Measurements from ENCODE around the gene TEDDM1. TPM values are rescaled to one million over a fixed set of nuclear protein-coding genes. Genes with fewer than 3 reads are reported as not detected.
"Not testable (repeated sequence)": the region's sequence is repeated elsewhere in the genome, so short reads cannot be mapped to it uniquely, and the experiment has no call there.

The TEDDM1 gene
- total RNA-seq, 1 donor from 2014 or later, result not detected

GRCh38 chr1:182381962-182382819 lies 18.3 kb downstream of the TEDDM1 start:
- DNase-seq (ENCODE audit: low read depth, low spot score), result no peak

GRCh38 chr1:182380199-182380598 lies 20.3 kb downstream of the TEDDM1 start:
- no peak for DNase-seq (ENCODE audit: low read depth, low spot score)

- DNase-seq (ENCODE audit: low read depth, low spot score), result not testable (repeated sequence)
Observed at GRCh38 chr1:182379781-182380180, 20.7 kb downstream of the TEDDM1 start.

GRCh38 chr1:182376936-182377574 lies 23.4 kb downstream of the TEDDM1 start:
- DNase-seq (ENCODE audit: low read depth, low spot score), result no peak

GRCh38 chr1:182374101-182374834 lies 26.2 kb downstream of the TEDDM1 start:
- no peak for DNase-seq (ENCODE audit: low read depth, low spot score)

GRCh38 chr1:182370532-182370931 lies 29.9 kb downstream of the TEDDM1 start:
- DNase-seq (ENCODE audit: low read depth, low spot score), result no peak

- no peak for DNase-seq (ENCODE audit: low read depth, low spot score)
Observed at GRCh38 chr1:182368903-182369302, 31.6 kb downstream of the TEDDM1 start.

GRCh38 chr1:182368358-182368757 lies 32.1 kb downstream of the TEDDM1 start:
- DNase-seq (ENCODE audit: low read depth, low spot score), result no peak

GRCh38 chr1:182367926-182368325 lies 32.5 kb downstream of the TEDDM1 start:
- DNase-seq (ENCODE audit: low read depth, low spot score), result no peak

GRCh38 chr1:182366596-182366995 lies 33.9 kb downstream of the TEDDM1 start:
- DNase-seq (ENCODE audit: low read depth, low spot score), result no peak

- DNase-seq (ENCODE audit: low read depth, low spot score), result no peak
Observed at GRCh38 chr1:182359645-182360044, 40.8 kb downstream of the TEDDM1 start.

GRCh38 chr1:182357913-182358312 lies 42.6 kb downstream of the TEDDM1 start:
- no peak for DNase-seq (ENCODE audit: low read depth, low spot score)

GRCh38 chr1:182357171-182357570 lies 43.3 kb downstream of the TEDDM1 start:
- no peak for DNase-seq (ENCODE audit: low read depth, low spot score)

GRCh38 chr1:182355723-182356098 lies 44.8 kb downstream of the TEDDM1 start:
- DNase-seq (ENCODE audit: low read depth, low spot score), result no peak

- no peak for DNase-seq (ENCODE audit: low read depth, low spot score)
Observed at GRCh38 chr1:182351790-182352364, 48.6 kb downstream of the TEDDM1 start.

- no peak for DNase-seq (ENCODE audit: low read depth, low spot score)
Observed at GRCh38 chr1:182350839-182351238, 49.6 kb downstream of the TEDDM1 start.

- no peak for DNase-seq (ENCODE audit: low read depth, low spot score)
Observed at GRCh38 chr1:182348961-182349747, 51.3 kb downstream of the TEDDM1 start.

All from pulmonary artery endothelial cell (primary cell).